A673 (cell line): ENCODE data around the gene CFAP410.

ENCODE experiments used
- EZH2 ChIP-seq: fragments of 200-600 bp; sonication (generic); IDR thresholded peaks from 2 replicates; pipeline ENCODE4 v1.6.1; 2017; ENCODE audit warnings: borderline replicate concordance, low read depth, mild to moderate bottlenecking, mixed read lengths, antibody characterized with exemption, low read length; ENCODE audit not compliant: poor library complexity, severe bottlenecking
- TF ChIP-seq, protein P1 (sequence below): fragments of 300-800, 200-600 bp; sonication (generic); conservative IDR thresholded peaks from 2 replicates; pipeline ENCODE4 v1.5.1; 2017; ENCODE audit warnings: low read depth, mild to moderate bottlenecking, antibody characterized with exemption, low read length, moderate library complexity, mixed read lengths

DNA sequence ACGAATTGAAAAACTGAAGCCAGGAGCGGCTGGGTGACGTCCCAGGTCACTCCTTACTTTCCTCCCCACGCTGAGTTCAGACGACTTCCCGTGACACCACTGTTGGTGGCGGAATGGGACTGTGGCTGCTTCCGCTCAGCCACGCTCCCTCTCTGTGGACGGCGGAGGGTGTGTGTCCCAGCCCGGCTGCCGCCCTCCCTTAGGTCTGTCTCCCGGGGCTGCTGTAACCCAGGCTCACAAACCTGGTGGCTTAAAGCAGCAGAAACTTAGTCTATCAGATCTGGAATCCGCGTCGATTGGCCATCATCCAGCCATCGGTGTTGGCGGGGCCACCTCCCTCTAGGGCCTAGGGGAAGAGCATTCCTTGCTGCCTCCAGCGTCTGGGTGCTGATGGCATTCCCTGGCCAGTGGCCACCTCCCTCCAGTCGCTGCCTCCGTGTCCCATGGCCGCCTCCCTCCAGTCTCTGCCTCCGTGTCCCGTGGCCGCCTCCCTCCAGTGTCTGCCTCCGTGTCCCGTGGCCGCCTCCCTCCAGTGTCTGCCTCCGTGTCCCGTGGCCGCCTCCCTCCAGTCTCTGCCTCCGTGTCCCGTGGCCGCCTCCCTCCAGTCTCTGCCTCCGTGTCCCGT lies 31.7 kb upstream of the CFAP410 start:
- TF ChIP-seq, protein P1, sequence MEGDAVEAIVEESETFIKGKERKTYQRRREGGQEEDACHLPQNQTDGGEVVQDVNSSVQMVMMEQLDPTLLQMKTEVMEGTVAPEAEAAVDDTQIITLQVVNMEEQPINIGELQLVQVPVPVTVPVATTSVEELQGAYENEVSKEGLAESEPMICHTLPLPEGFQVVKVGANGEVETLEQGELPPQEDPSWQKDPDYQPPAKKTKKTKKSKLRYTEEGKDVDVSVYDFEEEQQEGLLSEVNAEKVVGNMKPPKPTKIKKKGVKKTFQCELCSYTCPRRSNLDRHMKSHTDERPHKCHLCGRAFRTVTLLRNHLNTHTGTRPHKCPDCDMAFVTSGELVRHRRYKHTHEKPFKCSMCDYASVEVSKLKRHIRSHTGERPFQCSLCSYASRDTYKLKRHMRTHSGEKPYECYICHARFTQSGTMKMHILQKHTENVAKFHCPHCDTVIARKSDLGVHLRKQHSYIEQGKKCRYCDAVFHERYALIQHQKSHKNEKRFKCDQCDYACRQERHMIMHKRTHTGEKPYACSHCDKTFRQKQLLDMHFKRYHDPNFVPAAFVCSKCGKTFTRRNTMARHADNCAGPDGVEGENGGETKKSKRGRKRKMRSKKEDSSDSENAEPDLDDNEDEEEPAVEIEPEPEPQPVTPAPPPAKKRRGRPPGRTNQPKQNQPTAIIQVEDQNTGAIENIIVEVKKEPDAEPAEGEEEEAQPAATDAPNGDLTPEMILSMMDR = no peak
- TF ChIP-seq EZH2 = no peak
